DOHH2 (cell line): ENCODE measurements around the gene SLC37A1.

Experiments
- H3F3A ChIP-seq: fragments of 200-600 bp; sonication (generic), shearing (Covaris generic); 2 replicates; pipeline ENCODE4 v1.6.0; 2016; ENCODE audit warnings: antibody characterized with exemption, mild to moderate bottlenecking; ENCODE audit not compliant: control insufficient read depth, insufficient read depth
- H3K27ac ChIP-seq: fragments of 200-600 bp; sonication (generic); 2 replicates; pipeline ENCODE4 v1.5.1; 2014; ENCODE audit warnings: low read depth, mild to moderate bottlenecking, low read length, moderate library complexity
- H3K27me3 ChIP-seq: fragments of 200-600 bp; sonication (generic); 2 replicates; pipeline ENCODE4 v1.6.1; 2014; ENCODE audit warnings: mild to moderate bottlenecking, low read length, mixed read lengths; ENCODE audit not compliant: control insufficient read depth
- H3K36me3 ChIP-seq: fragments of 200-600 bp; sonication (generic); 2 replicates; pipeline ENCODE4 v1.6.1; 2014; ENCODE audit warnings: mild to moderate bottlenecking, low read length, moderate library complexity, mixed read lengths; ENCODE audit not compliant: control insufficient read depth
- H3K4me1 ChIP-seq: fragments of 200-600 bp; sonication (generic); 2 replicates; pipeline ENCODE4 v1.6.1; 2014; ENCODE audit warnings: mild to moderate bottlenecking, low read length, mixed read lengths; ENCODE audit not compliant: control insufficient read depth
- H3K4me2 ChIP-seq: fragments of 200-600 bp; sonication (generic); 2 replicates; pipeline ENCODE4 v1.6.0; 2014; ENCODE audit warnings: mild to moderate bottlenecking, low read length, moderate library complexity
- H3K4me3 ChIP-seq: fragments of 200-600 bp; sonication (generic); 2 replicates; pipeline ENCODE4 v1.5.1; 2014; ENCODE audit warnings: mild to moderate bottlenecking, low read length, mixed read lengths
- H3K79me2 ChIP-seq: fragments of 200-600 bp; sonication (generic); 2 replicates; pipeline ENCODE4 v1.6.1; 2014; ENCODE audit warnings: mild to moderate bottlenecking, low read length, mixed read lengths; ENCODE audit not compliant: control insufficient read depth
- H3K9me2 ChIP-seq: fragments of 200-600 bp; sonication (generic); replicated peaks from 2 replicates; pipeline ENCODE4 v1.6.1; 2014; ENCODE audit warnings: mild to moderate bottlenecking, low read length, mixed read lengths; ENCODE audit not compliant: control insufficient read depth
- H3K9me3 ChIP-seq: fragments of 200-600 bp; sonication (generic); 2 replicates; pipeline ENCODE4 v1.6.1; 2014; ENCODE audit warnings: antibody characterized with exemption, low read length, mixed read lengths; ENCODE audit not compliant: control insufficient read depth, insufficient read depth
- H4K20me1 ChIP-seq: fragments of 200-600 bp; sonication (generic); 2 replicates; pipeline ENCODE4 v1.6.0; 2014; ENCODE audit warnings: low read depth, mild to moderate bottlenecking, antibody characterized with exemption, low read length, moderate library complexity; ENCODE audit not compliant: control insufficient read depth, insufficient read depth
- EZH2phosphoT487 ChIP-seq: fragments of 200-600 bp; sonication (generic); IDR thresholded peaks from 2 replicates; pipeline ENCODE4 v1.6.1; 2017; ENCODE audit warnings: borderline replicate concordance, mild to moderate bottlenecking, antibody characterized with exemption, low read length, moderate library complexity, mixed read lengths
- TF ChIP-seq, protein P1 (sequence below): fragments of 200-600 bp; sonication (generic); IDR thresholded peaks from one replicate; pipeline ENCODE4 v1.5.1; 2014; ENCODE audit warnings: antibody characterized with exemption, mild to moderate bottlenecking, low read depth, low read length; ENCODE audit not compliant: poor library complexity, severe bottlenecking

The SLC37A1 gene

DNA sequence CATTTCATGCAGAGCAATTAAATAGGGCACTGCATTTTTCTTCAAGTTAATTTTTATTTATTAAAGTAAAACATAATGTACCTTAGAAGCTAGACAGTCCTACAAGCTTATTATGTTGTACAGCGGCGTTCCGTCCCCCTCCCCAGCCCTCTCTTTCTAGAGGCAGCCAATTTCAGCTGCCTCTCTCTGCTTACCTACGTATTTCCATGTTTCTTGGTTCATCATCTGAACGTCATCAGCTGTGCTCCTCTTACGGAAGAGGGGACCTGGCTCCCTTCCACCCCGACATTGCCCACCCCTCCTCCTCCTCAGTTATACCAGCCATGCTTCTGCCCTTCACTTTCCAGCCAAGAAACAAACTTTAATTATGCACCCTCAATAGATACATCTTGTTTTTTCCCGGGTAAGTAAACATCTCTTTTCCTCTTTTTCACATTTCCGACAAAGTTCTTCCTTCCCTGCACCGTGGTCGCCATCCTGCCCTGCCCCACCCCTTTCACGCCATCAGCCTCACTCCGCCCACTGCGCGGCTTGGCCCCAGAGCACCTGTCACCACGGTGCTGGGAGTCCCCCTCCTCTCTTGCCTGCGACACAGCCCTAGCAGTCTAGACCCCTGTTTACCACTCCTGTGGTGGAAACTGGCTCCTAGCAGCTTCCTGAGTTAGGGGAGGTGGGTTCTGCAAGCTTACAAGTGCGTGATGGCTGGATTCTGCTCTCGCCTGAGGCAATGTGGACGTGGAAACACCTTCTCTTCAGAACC, 57.9 kb downstream of the SLC37A1 start:
- H3K4me2 ChIP-seq: no peak overlapping the region
- no peak overlapping the region for H3K27ac ChIP-seq
- no peaks in the 10 kb centered on the region for H3K27me3 ChIP-seq
- no peaks in the 10 kb centered on the region for H4K20me1 ChIP-seq
- no peaks in the 10 kb centered on the region for H3K9me2 ChIP-seq
- no peak overlapping the region for H3K4me3 ChIP-seq
- peaks cover 5% of the 10 kb centered on the region for H3K4me1 ChIP-seq
- peaks cover 11% of the 10 kb centered on the region; the same call in 1 of the 2 replicates for H3K9me3 ChIP-seq
- no peak for TF ChIP-seq EZH2phosphoT487
- TF ChIP-seq, protein P1, sequence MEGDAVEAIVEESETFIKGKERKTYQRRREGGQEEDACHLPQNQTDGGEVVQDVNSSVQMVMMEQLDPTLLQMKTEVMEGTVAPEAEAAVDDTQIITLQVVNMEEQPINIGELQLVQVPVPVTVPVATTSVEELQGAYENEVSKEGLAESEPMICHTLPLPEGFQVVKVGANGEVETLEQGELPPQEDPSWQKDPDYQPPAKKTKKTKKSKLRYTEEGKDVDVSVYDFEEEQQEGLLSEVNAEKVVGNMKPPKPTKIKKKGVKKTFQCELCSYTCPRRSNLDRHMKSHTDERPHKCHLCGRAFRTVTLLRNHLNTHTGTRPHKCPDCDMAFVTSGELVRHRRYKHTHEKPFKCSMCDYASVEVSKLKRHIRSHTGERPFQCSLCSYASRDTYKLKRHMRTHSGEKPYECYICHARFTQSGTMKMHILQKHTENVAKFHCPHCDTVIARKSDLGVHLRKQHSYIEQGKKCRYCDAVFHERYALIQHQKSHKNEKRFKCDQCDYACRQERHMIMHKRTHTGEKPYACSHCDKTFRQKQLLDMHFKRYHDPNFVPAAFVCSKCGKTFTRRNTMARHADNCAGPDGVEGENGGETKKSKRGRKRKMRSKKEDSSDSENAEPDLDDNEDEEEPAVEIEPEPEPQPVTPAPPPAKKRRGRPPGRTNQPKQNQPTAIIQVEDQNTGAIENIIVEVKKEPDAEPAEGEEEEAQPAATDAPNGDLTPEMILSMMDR: no peak
- peaks cover 37% of the 10 kb centered on the region for H3K36me3 ChIP-seq
- no peaks in the 10 kb centered on the region for H3K79me2 ChIP-seq
- H3F3A ChIP-seq: no peaks in the 10 kb centered on the region

DNA sequence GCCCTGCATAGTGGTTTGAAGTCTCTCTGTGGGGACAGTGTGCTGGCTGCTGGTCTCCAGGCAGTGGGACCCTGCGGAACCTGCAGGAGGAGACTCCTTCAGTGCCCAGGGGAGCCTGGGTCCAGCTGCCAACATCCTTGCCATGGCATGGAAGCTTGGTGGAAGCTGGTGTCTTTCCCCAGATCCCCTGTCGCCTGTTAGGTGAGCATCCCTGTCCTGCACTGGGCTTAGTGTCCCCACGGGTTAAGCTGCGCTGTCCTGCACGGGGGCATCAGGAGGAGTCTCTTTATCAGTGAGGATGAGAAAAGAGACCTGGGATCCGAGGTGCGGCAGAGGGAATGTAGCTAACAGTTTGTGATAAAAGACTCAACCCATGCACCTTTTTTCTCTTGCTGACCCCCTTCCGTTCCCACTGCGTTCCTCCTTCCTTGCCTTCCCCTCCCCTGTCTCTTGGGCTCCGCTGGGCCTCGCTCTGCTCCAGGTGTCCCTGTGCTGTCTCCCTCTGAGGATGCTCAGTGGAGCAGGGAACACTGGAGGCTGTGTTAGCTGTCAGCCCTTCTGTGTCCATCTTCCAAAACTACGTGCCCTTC, 59.3 kb downstream of the SLC37A1 start:
- H3K27me3 ChIP-seq: no peaks in the 10 kb centered on the region
- no peak overlapping the region for H3K4me2 ChIP-seq
- H3K4me3 ChIP-seq: no peak overlapping the region
- H3K9me3 ChIP-seq: peaks cover 16% of the 10 kb centered on the region; the same call in 1 of the 2 replicates
- no peak overlapping the region for H3K27ac ChIP-seq
- H3K4me1 ChIP-seq: peaks cover 5% of the 10 kb centered on the region
- H3K36me3 ChIP-seq: peaks cover 32% of the 10 kb centered on the region
- no peak for TF ChIP-seq EZH2phosphoT487
- TF ChIP-seq, protein P1: no peak
- no peaks in the 10 kb centered on the region for H4K20me1 ChIP-seq
- no peaks in the 10 kb centered on the region for H3K79me2 ChIP-seq
- no peaks in the 10 kb centered on the region for H3K9me2 ChIP-seq
- no peaks in the 10 kb centered on the region for H3F3A ChIP-seq

DNA sequence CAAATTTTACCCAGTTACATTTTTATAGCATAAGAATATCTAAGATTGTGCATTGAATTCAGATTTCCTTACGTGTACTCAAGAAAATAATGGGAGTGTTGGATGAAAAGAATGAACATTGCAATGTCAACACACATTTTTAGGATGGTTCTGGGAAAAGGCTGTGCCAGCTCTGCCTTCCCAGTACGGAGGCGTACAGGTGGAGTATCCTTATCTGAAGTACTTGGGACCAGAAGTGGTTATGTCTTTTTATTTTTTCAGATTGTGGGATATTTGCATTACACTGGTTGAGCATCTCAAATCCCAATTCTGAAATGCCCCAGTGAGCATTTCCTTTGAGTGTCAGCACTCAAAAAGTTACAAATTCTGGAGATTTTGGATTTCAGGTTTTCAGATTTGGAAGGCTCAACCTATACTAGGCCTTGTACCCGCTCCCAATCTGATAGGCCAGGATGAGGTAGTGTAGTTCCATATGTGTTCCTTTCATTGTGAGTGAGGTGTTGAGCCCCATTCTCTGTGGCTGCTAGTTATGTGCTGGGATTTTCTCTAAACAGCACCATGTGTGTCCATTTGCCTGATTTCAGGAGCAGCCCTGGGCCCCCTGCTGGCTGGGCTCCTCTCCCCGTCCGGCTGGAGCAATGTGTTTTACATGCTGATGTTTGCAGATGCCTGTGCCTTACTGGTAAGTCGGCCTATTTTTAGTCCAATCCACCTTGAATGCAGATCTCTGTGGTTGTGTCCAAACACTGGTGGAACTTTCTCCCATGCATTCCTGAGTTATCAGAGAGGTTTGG, 60.8 kb downstream of the SLC37A1 start:
- no peak overlapping the region for H3K27ac ChIP-seq
- H3K4me2 ChIP-seq: no peak overlapping the region
- no peaks in the 10 kb centered on the region for H4K20me1 ChIP-seq
- H3K4me3 ChIP-seq: no peak overlapping the region
- H3F3A ChIP-seq: no peaks in the 10 kb centered on the region
- H3K36me3 ChIP-seq: peaks cover 22% of the 10 kb centered on the region
- H3K27me3 ChIP-seq: no peaks in the 10 kb centered on the region
- H3K9me3 ChIP-seq: peaks cover 16% of the 10 kb centered on the region; the same call in 1 of the 2 replicates
- H3K9me2 ChIP-seq: no peaks in the 10 kb centered on the region
- H3K4me1 ChIP-seq: no peaks in the 10 kb centered on the region
- TF ChIP-seq EZH2phosphoT487: no peak
- TF ChIP-seq, protein P1: no peak
- H3K79me2 ChIP-seq: no peaks in the 10 kb centered on the region
